Keratinocyte (primary cell): ENCODE results near the gene GAL3ST2. TPM values are rescaled to one million over a fixed set of nuclear protein-coding genes. Genes with fewer than 3 reads are reported as not detected.

Experiments
- DNase-seq: peaks from one replicate; pipeline ENCODE4 v3.0.0-alpha.2; 2011; ENCODE audit warnings: low read depth, missing footprints, low spot score
- FAIRE-seq: peaks from 2 replicates; lab custom pipeline; 2011; peaks lifted over from hg19 to GRCh38; lab: Jason Lieb, UNC
- H2AFZ ChIP-seq: 2 replicates; pipeline ENCODE4 v1.6.0; 2012; ENCODE audit warnings: low read length, control low read depth, inconsistent platforms; ENCODE audit not compliant: control insufficient read depth
- H3K27ac ChIP-seq: 2 replicates; pipeline ENCODE4 v1.5.1; 2011; ENCODE audit warnings: low read length; ENCODE audit not compliant: control insufficient read depth, insufficient read depth
- H3K27me3 ChIP-seq: 3 replicates; pipeline ENCODE4 v1.6.0; 2011; ENCODE audit warnings: low read length; ENCODE audit not compliant: control insufficient read depth, insufficient read depth; ENCODE audit errors: extremely low read depth
- H3K36me3 ChIP-seq, 2 experiments: 2 replicates in 1 of 2; 3 replicates in 1 of 2; pipeline ENCODE4 v1.5.1; 2011; ENCODE audit warnings: low read length in 2 of 2, mild to moderate bottlenecking in 1 of 2; ENCODE audit not compliant: control insufficient read depth in 2 of 2, insufficient read depth in 2 of 2; ENCODE audit errors: extremely low read depth in 1 of 2
- H3K4me1 ChIP-seq: 3 replicates; pipeline ENCODE4 v1.5.1; 2011; ENCODE audit warnings: low read length; ENCODE audit not compliant: control insufficient read depth, insufficient read depth; ENCODE audit errors: extremely low read depth
- H3K4me2 ChIP-seq: 3 replicates; pipeline ENCODE4 v1.6.0; 2011; ENCODE audit warnings: low read depth, low read length; ENCODE audit not compliant: control insufficient read depth, insufficient read depth; ENCODE audit errors: extremely low read depth
- H3K4me3 ChIP-seq, 3 experiments: fragments of 200-600 bp in 1 of 3; sonication (generic) in 1 of 3; 2 replicates in 2 of 3; 3 replicates in 1 of 3; pipeline ENCODE4 v1.5.1; 2011 to 2016; ENCODE audit warnings: low read length in 3 of 3, mild to moderate bottlenecking in 3 of 3, control low read depth in 2 of 3, inconsistent platforms in 1 of 3, low read depth in 1 of 3, mixed read lengths in 1 of 3, mixed run types in 1 of 3, moderate library complexity in 1 of 3; ENCODE audit not compliant: control insufficient read depth in 2 of 3, insufficient read depth in 2 of 3; ENCODE audit errors: extremely low read depth in 1 of 3
- H3K79me2 ChIP-seq: 2 replicates; pipeline ENCODE4 v1.6.0; 2012; ENCODE audit warnings: low read length; ENCODE audit not compliant: control insufficient read depth, insufficient read depth
- H3K9ac ChIP-seq: 3 replicates; pipeline ENCODE4 v1.6.0; 2011; ENCODE audit warnings: low read length; ENCODE audit not compliant: control insufficient read depth, insufficient read depth; ENCODE audit errors: extremely low read depth
- H3K9me1 ChIP-seq: 3 replicates; pipeline ENCODE4 v1.6.0; 2011; ENCODE audit warnings: low read length; ENCODE audit not compliant: control insufficient read depth, insufficient read depth; ENCODE audit errors: extremely low read depth
- H3K9me3 ChIP-seq: 2 replicates; pipeline ENCODE4 v1.5.1; 2012; ENCODE audit warnings: low read depth, low read length; ENCODE audit not compliant: control insufficient read depth
- H4K20me1 ChIP-seq: 3 replicates; pipeline ENCODE4 v1.6.0; 2011; ENCODE audit warnings: low read length; ENCODE audit not compliant: control insufficient read depth, insufficient read depth; ENCODE audit errors: extremely low read depth
- EZH2 ChIP-seq: IDR thresholded peaks from one replicate; pipeline ENCODE4 v1.6.1; 2012; ENCODE audit warnings: inconsistent platforms, mild to moderate bottlenecking, low read length, moderate library complexity
- dilution Hi-C: fragments of 300-500 bp; cut with MboI; formaldehyde crosslinking; loops from one replicate; pipeline ENCODE4 v1.7.0; 2020; ENCODE audit warnings: low sequenced_read_pairs; ENCODE audit not compliant: extremely low pct_ligation_motif_present
- polyA plus RNA-seq, 5 experiments: library from polyadenylated mRNA; depleted of rRNA in 3 of 5; stranded (reverse) in 3 of 5; stranded (forward) in 1 of 5; unstranded in 1 of 5; fragments of >200 nt; gene quantifications; 1 replicate in 1 of 5; 2 replicates in 3 of 5; 3 replicates in 1 of 5; pipeline versions ENCODE4 v1.2.1 to v1.2.3, GENCODE V29; 2011 to 2012; ENCODE audit warnings: missing spikeins in 2 of 5, low read depth in 1 of 5, low replicate concordance in 1 of 5
- TF ChIP-seq, protein P1 (sequence below), 3 experiments: IDR thresholded peaks in 1 of 3; conservative IDR thresholded peaks in 1 of 3; optimal IDR thresholded peaks in 1 of 3; 2 replicates in 2 of 3; 3 replicates in 1 of 3; pipeline versions ENCODE3 to v1.5.1; 2011; ENCODE audit warnings: low read length in 3 of 3, mild to moderate bottlenecking in 3 of 3, moderate library complexity in 2 of 3, control low read depth in 1 of 3, inconsistent platforms in 1 of 3; ENCODE audit not compliant: insufficient read depth in 2 of 3; ENCODE audit errors: extremely low read depth in 1 of 3

Gene GAL3ST2
- polyA plus RNA-seq, 1 donor (not counting 4 experiments of a cell fraction or from before 2014, with no cell fraction given) = not detected

DNA sequence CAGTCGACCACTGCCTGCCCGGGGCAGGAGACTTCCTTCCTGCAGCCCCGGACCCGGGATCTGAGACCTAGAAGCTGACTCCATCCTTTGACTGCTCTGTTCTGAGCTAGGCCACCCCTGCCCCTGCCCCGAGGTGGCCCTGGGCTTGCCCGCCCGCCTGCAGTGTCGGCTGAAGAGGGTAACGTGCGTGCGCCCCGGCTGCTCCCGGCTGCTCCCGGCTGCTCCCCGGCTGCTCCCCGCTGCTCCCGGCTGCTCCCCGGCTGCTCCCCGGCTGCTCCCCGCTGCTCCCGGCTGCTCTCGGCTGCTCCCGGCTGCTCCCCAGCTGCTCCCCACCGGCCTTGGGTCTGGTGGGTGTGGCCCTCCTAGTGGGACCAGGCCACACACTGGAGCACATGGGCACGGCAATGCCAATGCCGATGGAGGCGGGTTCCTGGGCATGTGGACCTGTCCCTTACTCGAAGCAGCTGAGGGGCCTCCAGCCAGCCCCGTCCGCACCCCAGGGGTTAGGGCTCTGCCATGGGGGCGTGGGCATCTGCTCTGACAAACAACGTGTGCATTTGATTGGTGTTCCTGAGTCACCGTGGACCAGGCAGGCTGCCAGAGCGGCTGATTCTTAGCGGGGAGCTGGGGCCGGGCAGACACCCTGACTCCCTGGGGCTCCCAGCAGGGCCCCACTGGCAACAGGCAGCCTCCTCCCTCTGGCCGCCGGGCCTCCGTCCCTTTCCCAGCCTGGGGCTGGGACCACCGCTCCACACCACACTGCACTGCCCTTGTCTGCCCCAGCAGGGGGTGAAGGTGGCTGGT is 2.0 kb upstream of the GAL3ST2 start:
- H3K79me2 ChIP-seq = no peaks in the 10 kb centered on the region
- H2AFZ ChIP-seq = no peak overlapping the region
- FAIRE-seq (no peak), DNase-seq (peak; percentile 17)
- H3K36me3 ChIP-seq = no peaks in the 10 kb centered on the region
- H3K4me1 ChIP-seq = peaks cover 13% of the 10 kb centered on the region
- H3K4me2 ChIP-seq = peak overlapping the region; percentile 32
- H3K27me3 ChIP-seq = peaks cover 52% of the 10 kb centered on the region
- no peak overlapping the region for H3K9ac ChIP-seq
- dilution Hi-C loops = no loop called here
- H3K27ac ChIP-seq = no peak overlapping the region
- H3K9me3 ChIP-seq = no peaks in the 10 kb centered on the region
- H3K9me1 ChIP-seq = no peaks in the 10 kb centered on the region
- no peak overlapping the region for H3K4me3 ChIP-seq
- TF ChIP-seq, protein P1, sequence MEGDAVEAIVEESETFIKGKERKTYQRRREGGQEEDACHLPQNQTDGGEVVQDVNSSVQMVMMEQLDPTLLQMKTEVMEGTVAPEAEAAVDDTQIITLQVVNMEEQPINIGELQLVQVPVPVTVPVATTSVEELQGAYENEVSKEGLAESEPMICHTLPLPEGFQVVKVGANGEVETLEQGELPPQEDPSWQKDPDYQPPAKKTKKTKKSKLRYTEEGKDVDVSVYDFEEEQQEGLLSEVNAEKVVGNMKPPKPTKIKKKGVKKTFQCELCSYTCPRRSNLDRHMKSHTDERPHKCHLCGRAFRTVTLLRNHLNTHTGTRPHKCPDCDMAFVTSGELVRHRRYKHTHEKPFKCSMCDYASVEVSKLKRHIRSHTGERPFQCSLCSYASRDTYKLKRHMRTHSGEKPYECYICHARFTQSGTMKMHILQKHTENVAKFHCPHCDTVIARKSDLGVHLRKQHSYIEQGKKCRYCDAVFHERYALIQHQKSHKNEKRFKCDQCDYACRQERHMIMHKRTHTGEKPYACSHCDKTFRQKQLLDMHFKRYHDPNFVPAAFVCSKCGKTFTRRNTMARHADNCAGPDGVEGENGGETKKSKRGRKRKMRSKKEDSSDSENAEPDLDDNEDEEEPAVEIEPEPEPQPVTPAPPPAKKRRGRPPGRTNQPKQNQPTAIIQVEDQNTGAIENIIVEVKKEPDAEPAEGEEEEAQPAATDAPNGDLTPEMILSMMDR (optimal IDR thresholded peaks at IDR 0.05 in 1 of 3, IDR thresholded peaks at IDR 0.05 in 1 of 3, conservative IDR thresholded peaks at IDR 0.05 in 1 of 3; ENCODE audit: extremely low read depth in 1 of 3, insufficient read depth in 2 of 3, low read length in 3 of 3) = no peak
- TF ChIP-seq EZH2 = no peak
- H4K20me1 ChIP-seq = no peaks in the 10 kb centered on the region

DNA sequence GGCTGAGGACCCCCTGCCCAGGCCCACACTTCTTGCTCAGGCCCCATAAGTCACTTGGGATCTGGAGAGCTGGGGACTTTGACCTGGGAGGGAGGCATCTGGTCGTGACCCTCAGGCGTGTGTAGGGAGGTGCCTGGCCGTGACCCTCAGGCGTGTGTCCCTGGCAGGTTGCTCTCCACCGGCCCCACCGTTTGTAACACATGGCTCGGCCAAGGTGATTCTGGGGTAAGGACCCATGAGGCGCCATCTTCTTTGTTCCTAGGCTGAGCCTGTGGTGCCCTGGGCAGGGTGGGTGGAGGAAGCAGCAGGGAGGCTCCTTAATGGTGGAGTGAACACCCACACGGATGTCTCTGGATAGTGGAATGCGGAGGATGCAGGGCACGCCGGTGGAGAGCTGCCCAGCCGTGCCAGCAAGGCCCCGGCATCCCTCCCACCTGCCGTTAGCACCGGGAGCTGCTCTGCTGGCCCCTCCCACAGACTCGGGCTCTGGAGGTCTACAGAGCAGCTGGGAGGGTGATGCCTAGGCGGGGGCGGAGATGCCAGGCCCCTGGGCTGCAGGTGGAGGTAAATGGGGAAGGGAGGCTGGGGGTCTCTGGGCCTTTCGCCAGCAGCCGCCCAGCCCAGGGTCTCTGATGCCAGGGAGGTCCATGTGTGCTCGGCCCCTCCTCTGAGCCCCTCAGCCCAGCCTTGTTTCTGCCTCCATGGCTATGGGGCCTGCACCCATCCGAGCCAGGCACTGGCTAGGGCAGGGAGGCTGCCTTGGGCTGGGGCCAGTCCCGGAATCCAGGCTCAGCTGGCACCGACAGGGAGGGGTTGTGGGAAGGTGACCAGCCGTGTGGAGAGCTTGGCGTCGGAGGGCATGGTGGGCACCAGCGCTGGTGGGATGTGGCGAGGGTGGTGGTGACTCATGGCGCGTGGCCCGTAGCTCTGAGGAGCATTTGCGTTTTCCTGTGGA is 1.1 kb upstream of the GAL3ST2 start:
- Histone ChIP-seq H4K20me1 (no peaks in the 10 kb centered on the region), H3K27me3 (peaks cover 52% of the 10 kb centered on the region), H3K4me1 (peaks cover 13% of the 10 kb centered on the region), H3K9ac (no peak overlapping the region), H3K4me3 (no peak overlapping the region), H3K9me3 (no peaks in the 10 kb centered on the region), H3K4me2 (no peak overlapping the region), H3K36me3 (no peaks in the 10 kb centered on the region), H2AFZ (no peak overlapping the region), H3K27ac (no peak overlapping the region), H3K9me1 (no peaks in the 10 kb centered on the region), H3K79me2 (no peaks in the 10 kb centered on the region)
- FAIRE-seq (no peak), DNase-seq (no peak)
- TF ChIP-seq, protein P1 (optimal IDR thresholded peaks at IDR 0.05 in 1 of 3, IDR thresholded peaks at IDR 0.05 in 1 of 3, conservative IDR thresholded peaks at IDR 0.05 in 1 of 3; ENCODE audit: extremely low read depth in 1 of 3, insufficient read depth in 2 of 3, low read length in 3 of 3) = no peak
- peak; percentile 48 for TF ChIP-seq EZH2
- dilution Hi-C loops = no loop called here
